HepG2 (cell line): ENCODE data around the gene NAIF1.

Experiments
- EP300 ChIP-seq, 3 experiments: sonication (generic) in 1 of 3; formaldehyde crosslinking in 1 of 3; IDR thresholded peaks; 2 replicates each; pipeline versions ENCODE4 v1.5.1 to v1.6.1; 2011 to 2020; ENCODE audit warnings: low read depth in 2 of 3, low read length in 2 of 3, borderline replicate concordance in 1 of 3, improper control_type of control experiment in 1 of 3, mild to moderate bottlenecking in 1 of 3, missing genetic modification reagents in 1 of 3, moderate library complexity in 1 of 3
- EZH2 ChIP-seq: conservative IDR thresholded peaks from 2 replicates; pipeline ENCODE4 v1.6.1; 2012; ENCODE audit warnings: mild to moderate bottlenecking, low read depth, low read length, moderate library complexity
- GABPA ChIP-seq, 2 experiments: IDR thresholded peaks; 2 replicates each; pipeline ENCODE4 v1.6.1; 2011 to 2016; ENCODE audit warnings: low read depth in 2 of 2, low read length in 1 of 2, missing biosample characterization in 1 of 2, missing genetic modification characterization in 1 of 2
- HCFC1 ChIP-seq: fragments of 150-350 bp; IDR thresholded peaks from 2 replicates; pipeline ENCODE4 v1.6.1; 2014; ENCODE audit warnings: low read depth, low read length
- NFE2L1 ChIP-seq: sonication (generic); formaldehyde crosslinking; IDR thresholded peaks from 2 replicates; pipeline ENCODE4 v1.4.0; 2020; ENCODE audit warnings: missing genetic modification reagents, mild to moderate bottlenecking, borderline replicate concordance
- SRF ChIP-seq: IDR thresholded peaks from 2 replicates; pipeline ENCODE4 v1.6.1; 2011; ENCODE audit warnings: mild to moderate bottlenecking, low read depth, low read length, moderate library complexity
- SUZ12 ChIP-seq: fragments of 150-350 bp; IDR thresholded peaks from 2 replicates; pipeline ENCODE4 v1.6.1; 2014; ENCODE audit warnings: low read depth, low read length
- TBP ChIP-seq: sonication (generic); formaldehyde crosslinking; IDR thresholded peaks from 2 replicates; pipeline ENCODE4 v1.5.0; 2020; ENCODE audit warnings: missing genetic modification reagents
- TCF7 ChIP-seq: sonication (generic); IDR thresholded peaks from 2 replicates; pipeline ENCODE4 v1.6.1; 2016; ENCODE audit warnings: antibody characterized with exemption, low read depth
- ZBTB21 ChIP-seq: sonication (generic); formaldehyde crosslinking; IDR thresholded peaks from 2 replicates; pipeline ENCODE4 v1.4.0; 2020; ENCODE audit warnings: missing genetic modification reagents
- ZNF138 ChIP-seq: sonication (generic); formaldehyde crosslinking; IDR thresholded peaks from 2 replicates; pipeline ENCODE4 v1.5.0; 2020; ENCODE audit warnings: mild to moderate bottlenecking, low read depth, missing genetic modification reagents
- ZNF512 ChIP-seq: sonication (generic); formaldehyde crosslinking; IDR thresholded peaks from 2 replicates; pipeline ENCODE4 v1.4.0; 2020; ENCODE audit warnings: mild to moderate bottlenecking, missing genetic modification reagents
- ZNF766 ChIP-seq: sonication (generic); formaldehyde crosslinking; IDR thresholded peaks from 2 replicates; pipeline ENCODE4 v1.5.0; 2020; ENCODE audit warnings: missing genetic modification reagents, borderline replicate concordance
- ZUFSP ChIP-seq: sonication (generic); formaldehyde crosslinking; IDR thresholded peaks from 2 replicates; pipeline ENCODE4 v1.9.0; 2021; ENCODE audit warnings: missing genetic modification reagents, mild to moderate bottlenecking, borderline replicate concordance

- TF ChIP-seq EZH2 (no peak), EP300 (IDR thresholded peaks at IDR 0.05; ENCODE audit: low read depth in 2 of 2, low read length in 2 of 2) (peak; percentile 56 to 57; a peak in 3 of 4 replicates), EP300 (CRISPR knock-in tag; IDR thresholded peaks at IDR 0.05; ENCODE audit: borderline replicate concordance) (no peak; the same call in 1 of the 2 replicates), ZNF766 (CRISPR knock-in tag) (no peak), SUZ12 (no peak), HCFC1 (no peak), TCF7 (0 out of 2 replicates have a peak, but pooled peaks have one; percentile 11), ZNF512 (CRISPR knock-in tag) (no peak), GABPA (IDR thresholded peaks at IDR 0.05; ENCODE audit: low read depth, low read length) (no peak), GABPA (CRISPR knock-in tag; IDR thresholded peaks at IDR 0.05; ENCODE audit: low read depth) (peak; percentile 54; the same call in 1 of the 2 replicates), NFE2L1 (CRISPR knock-in tag) (no peak), TBP (CRISPR knock-in tag) (no peak), ZBTB21 (CRISPR knock-in tag) (no peak), ZUFSP (CRISPR knock-in tag) (no peak), SRF (no peak), ZNF138 (CRISPR knock-in tag) (no peak)
Measured at GRCh38 chr9:128104171-128104618, 37.1 kb upstream of the NAIF1 start.
